Ascending aorta (tissue), 2 donors: ENCODE results near the gene CNDP2. TPM values are rescaled to one million over a fixed set of nuclear protein-coding genes. Genes with fewer than 3 reads are reported as not detected.
"Not testable (repeated sequence)": the region's sequence is repeated elsewhere in the genome, so short reads cannot be mapped to it uniquely, and the experiment has no call there.

ENCODE experiments used
- DNase-seq, 2 donors: peaks; one replicate each; pipeline ENCODE4 v3.0.0-alpha.2; 2019; ENCODE audit warnings: low spot score in 2 of 2
- H3K27ac ChIP-seq, 2 donors: fragments of 200-600 bp; sonication (generic); one replicate each; pipeline ENCODE4 v1.5.1; 2016 to 2017; ENCODE audit warnings: mild to moderate bottlenecking in 1 of 2
- H3K27me3 ChIP-seq: fragments of 200-600 bp; sonication (generic); one replicate; pipeline ENCODE4 v1.5.1; 2017
- H3K36me3 ChIP-seq, 2 donors: fragments of 200-600 bp; sonication (generic); one replicate each; pipeline ENCODE4 v1.5.1; 2016
- H3K4me1 ChIP-seq, 2 donors: fragments of 200-600 bp; sonication (generic); one replicate each; pipeline ENCODE4 v1.5.1; 2016 to 2017; ENCODE audit warnings: mild to moderate bottlenecking in 1 of 2
- H3K4me3 ChIP-seq, 2 donors: fragments of 200-600 bp; sonication (generic); one replicate each; pipeline ENCODE4 v1.5.1; 2016 to 2017; ENCODE audit warnings: mild to moderate bottlenecking in 1 of 2
- H3K9me3 ChIP-seq, 2 donors: fragments of 200-600 bp; sonication (generic); one replicate each; pipeline ENCODE4 v1.5.1; 2016
- intact Hi-C: fragments of 100-400 bp; cut with DNase I; formaldehyde crosslinking; loops from one replicate; pipeline ENCODE4 v1.15.1; 2023
- total RNA-seq: library from RNA; depleted of rRNA; stranded (reverse); fragments of >200 nt; gene quantifications from one replicate; pipeline ENCODE4 v1.1.0, GENCODE V29; 2016
- TF ChIP-seq, protein P1 (sequence below), 3 experiments: fragments of 200-600 bp in 2 of 3; fragments of 450-650 bp in 1 of 3; sonication (generic) in 2 of 3; IDR thresholded peaks; one replicate each; pipeline ENCODE4 v1.5.1; 2016 to 2019; ENCODE audit warnings: antibody characterized with exemption in 3 of 3, mild to moderate bottlenecking in 1 of 3, moderate library complexity in 1 of 3

Gene CNDP2
- total RNA-seq, 1 donor from 2014 or later = 33.5 TPM

DNA sequence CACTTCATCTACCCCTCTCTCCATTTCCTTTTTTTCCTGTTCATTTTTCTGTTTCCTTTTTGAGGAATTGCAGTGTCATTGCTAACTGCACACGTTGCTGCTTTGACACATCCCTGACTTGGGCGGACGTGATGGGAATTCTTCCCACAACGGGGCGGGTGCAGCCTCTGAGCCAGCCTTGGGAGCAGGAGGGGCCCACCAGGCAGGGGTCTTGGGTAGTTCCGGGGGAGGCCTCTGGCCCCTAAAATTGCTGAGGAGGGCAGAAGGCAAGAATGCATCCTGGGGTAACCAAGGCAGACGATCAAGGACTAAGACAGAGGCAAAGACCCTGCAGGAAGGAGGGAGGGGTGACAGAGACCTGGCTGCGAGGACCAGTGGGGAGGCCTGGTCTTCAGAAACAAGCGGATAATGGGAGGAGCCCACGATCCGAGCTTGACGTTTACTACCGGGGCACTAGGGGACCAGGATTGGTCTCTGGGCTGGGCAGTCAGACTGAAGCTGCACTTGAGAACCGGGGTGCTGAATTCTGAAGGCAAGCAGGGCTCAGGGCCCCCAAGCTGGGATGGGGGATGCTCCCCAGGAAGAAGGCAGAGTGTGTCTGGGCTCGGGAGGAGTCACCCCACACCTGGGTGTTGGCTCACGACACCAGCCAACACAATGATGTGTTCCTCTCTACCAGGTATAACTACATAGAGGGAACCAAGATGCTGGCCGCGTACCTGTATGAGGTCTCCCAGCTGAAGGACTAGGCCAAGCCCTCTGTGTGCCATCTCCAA, 23.3 kb downstream of the CNDP2 start:
- Histone ChIP-seq H3K4me3 (no peak overlapping the region), H3K27me3 (no peaks in the 10 kb centered on the region), H3K9me3 (no peaks in the 10 kb centered on the region), H3K27ac (no peak overlapping the region), H3K36me3 (peaks cover 51 to 68% of the 10 kb centered on the region in 2 donors), H3K4me1 (no peaks in the 10 kb centered on the region)
- intact Hi-C loops = no loop called here
- TF ChIP-seq, protein P1, sequence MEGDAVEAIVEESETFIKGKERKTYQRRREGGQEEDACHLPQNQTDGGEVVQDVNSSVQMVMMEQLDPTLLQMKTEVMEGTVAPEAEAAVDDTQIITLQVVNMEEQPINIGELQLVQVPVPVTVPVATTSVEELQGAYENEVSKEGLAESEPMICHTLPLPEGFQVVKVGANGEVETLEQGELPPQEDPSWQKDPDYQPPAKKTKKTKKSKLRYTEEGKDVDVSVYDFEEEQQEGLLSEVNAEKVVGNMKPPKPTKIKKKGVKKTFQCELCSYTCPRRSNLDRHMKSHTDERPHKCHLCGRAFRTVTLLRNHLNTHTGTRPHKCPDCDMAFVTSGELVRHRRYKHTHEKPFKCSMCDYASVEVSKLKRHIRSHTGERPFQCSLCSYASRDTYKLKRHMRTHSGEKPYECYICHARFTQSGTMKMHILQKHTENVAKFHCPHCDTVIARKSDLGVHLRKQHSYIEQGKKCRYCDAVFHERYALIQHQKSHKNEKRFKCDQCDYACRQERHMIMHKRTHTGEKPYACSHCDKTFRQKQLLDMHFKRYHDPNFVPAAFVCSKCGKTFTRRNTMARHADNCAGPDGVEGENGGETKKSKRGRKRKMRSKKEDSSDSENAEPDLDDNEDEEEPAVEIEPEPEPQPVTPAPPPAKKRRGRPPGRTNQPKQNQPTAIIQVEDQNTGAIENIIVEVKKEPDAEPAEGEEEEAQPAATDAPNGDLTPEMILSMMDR (IDR thresholded peaks at IDR 0.05) = no peak
- no peak for DNase-seq

- H3K27me3 ChIP-seq = no peaks in the 10 kb centered on the region
- TF ChIP-seq, protein P1 (IDR thresholded peaks at IDR 0.05) = no peak
- peaks cover 46 to 60% of the 10 kb centered on the region in 2 donors for H3K36me3 ChIP-seq
- H3K27ac ChIP-seq = no peak overlapping the region
- intact Hi-C loops = no loop called here
- no peak for DNase-seq
- H3K9me3 ChIP-seq = no peaks in the 10 kb centered on the region
- no peaks in the 10 kb centered on the region for H3K4me1 ChIP-seq
- H3K4me3 ChIP-seq = no peak overlapping the region
These were observed 24.1 kb downstream of the CNDP2 start for GRCh38 chr18:74520096-74520833.

GRCh38 chr18:74521068-74521725, 25.0 kb downstream of the CNDP2 start:
- H3K36me3 ChIP-seq = peaks cover 38 to 51% of the 10 kb centered on the region in 2 donors
- TF ChIP-seq, protein P1 (IDR thresholded peaks at IDR 0.05) = no peak
- H3K9me3 ChIP-seq = no peaks in the 10 kb centered on the region
- H3K4me1 ChIP-seq = no peaks in the 10 kb centered on the region
- intact Hi-C loops = no loop called here
- no peak overlapping the region for H3K27ac ChIP-seq
- no peak overlapping the region for H3K4me3 ChIP-seq
- no peaks in the 10 kb centered on the region for H3K27me3 ChIP-seq
- no peak for DNase-seq

DNA sequence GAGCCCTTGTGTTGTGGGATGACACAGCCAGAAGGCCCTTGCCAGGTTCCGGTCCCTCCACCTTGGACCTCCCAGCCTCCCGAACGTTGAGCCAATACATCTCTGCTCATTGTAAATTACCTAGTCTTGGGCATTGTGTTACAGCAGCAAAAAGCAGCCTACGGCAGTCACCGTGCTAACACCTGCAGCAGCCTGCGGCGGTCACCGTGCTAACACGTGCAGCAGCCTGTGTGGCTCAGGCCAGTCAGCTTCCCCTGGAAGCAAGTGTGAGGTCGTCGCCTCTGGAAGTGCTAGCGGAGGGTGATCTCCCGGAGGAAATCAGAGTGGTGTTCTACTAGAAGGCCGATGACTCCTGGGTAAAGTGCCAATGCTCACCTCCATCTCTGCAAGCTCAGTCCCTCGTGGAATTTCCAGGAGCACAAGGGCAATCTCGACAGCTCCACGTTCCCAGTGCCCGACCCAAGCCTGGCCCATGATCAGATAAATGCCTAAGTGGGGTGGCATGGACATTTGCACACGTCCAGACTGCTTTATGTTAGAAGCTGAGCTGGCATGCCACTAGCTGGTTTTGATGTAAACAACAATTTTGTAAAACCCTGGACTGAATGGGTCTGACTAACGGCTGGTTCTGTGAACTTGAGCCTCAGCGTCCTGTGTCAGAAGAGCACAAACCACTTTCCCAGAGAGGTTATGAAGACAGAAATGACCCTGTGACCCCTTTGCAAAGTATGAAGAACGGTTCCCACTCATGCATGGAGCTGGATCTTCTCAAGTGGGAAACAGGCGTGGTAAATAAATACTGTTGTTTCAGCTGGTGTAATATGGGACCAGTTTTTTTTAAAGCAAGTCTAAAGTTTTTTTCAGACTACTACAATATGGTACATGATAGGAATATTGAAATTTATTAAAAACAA, 26.7 kb downstream of the CNDP2 start:
- Histone ChIP-seq H3K27ac (no peak overlapping the region), H3K36me3 (peaks cover 24 to 34% of the 10 kb centered on the region in 2 donors), H3K9me3 (no peaks in the 10 kb centered on the region), H3K27me3 (no peaks in the 10 kb centered on the region), H3K4me3 (no peak overlapping the region), H3K4me1 (no peaks in the 10 kb centered on the region)
- no peak for DNase-seq
- intact Hi-C loops = no loop called here
- TF ChIP-seq, protein P1 (IDR thresholded peaks at IDR 0.05) = no peak

GRCh38 chr18:74524097-74524496, 27.9 kb downstream of the CNDP2 start:
- intact Hi-C loops = no loop called here
- no peak overlapping the region for H3K4me3 ChIP-seq
- H3K36me3 ChIP-seq = peaks cover 19 to 22% of the 10 kb centered on the region in 2 donors
- no peaks in the 10 kb centered on the region for H3K27me3 ChIP-seq
- H3K4me1 ChIP-seq = no peaks in the 10 kb centered on the region
- TF ChIP-seq, protein P1 (IDR thresholded peaks at IDR 0.05) = no peak
- no peaks in the 10 kb centered on the region for H3K9me3 ChIP-seq
- no peak for DNase-seq
- no peak overlapping the region for H3K27ac ChIP-seq

- DNase-seq, H3K4me1 ChIP-seq, H3K27me3 ChIP-seq, H3K9me3 ChIP-seq, intact Hi-C loops, H3K27ac ChIP-seq, H3K4me3 ChIP-seq: not testable (repeated sequence)
- peaks cover 13 to 14% of the 10 kb centered on the region in 2 donors for H3K36me3 ChIP-seq
These were observed 28.8 kb downstream of the CNDP2 start for GRCh38 chr18:74524915-74525314.
